GM21390 (cell line): ENCODE data around the gene PTPN5.
"Not testable (repeated sequence)": the region's sequence is repeated elsewhere in the genome, so short reads cannot be mapped to it uniquely, and the experiment has no call there.

ENCODE experiments used
- ATAC-seq: cut with Tn5 transposase; IDR thresholded peaks from one replicate; pipeline ENCODE4 v1.9.1; 2021; ENCODE audit not compliant: unreplicated experiment

The PTPN5 gene

DNA sequence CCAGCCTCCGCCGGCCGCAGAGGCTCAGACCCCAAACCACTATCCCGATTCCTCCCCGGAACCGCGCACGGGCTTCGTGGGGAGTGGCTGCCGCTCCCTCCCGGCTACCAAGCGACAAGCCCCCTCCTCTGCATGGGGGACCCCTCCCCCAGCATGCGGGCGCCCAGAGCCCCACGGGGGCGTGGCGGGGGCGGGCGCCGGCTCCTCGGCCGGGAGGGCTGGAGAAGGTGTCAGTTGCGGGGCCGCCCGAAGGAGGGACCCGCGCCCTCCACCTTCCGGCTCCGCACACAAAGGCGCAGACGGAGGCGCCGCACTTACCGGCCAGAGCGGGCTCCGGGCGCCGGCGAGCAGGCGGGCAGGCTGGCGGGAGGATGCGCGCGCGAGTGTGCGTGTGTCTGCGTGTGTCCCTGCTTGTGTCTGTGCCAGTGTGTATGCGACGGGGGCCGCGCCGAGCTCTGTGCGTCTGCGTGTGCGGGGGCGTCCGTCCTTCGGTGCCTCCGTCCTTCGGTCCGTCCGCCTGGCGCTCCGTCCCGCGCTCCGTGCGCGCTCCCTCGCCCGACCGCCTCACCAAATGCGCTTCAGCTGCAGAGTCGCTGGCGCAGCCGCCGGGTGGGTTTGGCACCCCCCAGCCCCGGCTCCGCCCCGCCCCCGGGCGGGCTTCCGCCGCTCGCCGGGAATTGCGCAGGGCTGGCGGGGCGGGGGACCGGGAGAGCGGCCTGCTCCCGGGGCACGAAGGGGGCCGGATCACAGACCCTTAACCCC lies at the start of gene PTPN5:
Gene PTPN5 (minus strand): TSS at position 592 of the 762 bp plus-strand sequence. CDS start 19,840 bp downstream, outside the sequence.
- no peak for ATAC-seq

DNA sequence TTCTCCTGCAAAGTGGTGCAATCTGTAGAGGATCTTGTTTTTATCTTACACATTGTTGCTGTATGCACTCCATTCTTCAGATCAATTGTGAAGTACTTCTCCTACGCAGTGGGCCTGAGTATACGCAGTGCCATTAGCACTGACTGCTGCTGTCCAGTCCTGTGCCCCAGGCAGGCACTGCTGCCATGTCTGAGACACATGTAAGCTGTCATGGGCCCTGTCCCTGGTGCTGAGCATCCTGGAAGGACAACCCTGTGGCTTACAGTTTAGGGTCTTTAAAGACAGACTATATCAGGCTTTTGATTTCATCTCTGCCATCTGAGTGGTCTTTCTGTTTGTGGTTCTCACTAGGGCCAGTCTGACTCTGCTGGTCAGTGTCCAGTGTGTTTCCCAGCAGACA lies 44.8 kb upstream of the PTPN5 start:
- no peak for ATAC-seq

DNA sequence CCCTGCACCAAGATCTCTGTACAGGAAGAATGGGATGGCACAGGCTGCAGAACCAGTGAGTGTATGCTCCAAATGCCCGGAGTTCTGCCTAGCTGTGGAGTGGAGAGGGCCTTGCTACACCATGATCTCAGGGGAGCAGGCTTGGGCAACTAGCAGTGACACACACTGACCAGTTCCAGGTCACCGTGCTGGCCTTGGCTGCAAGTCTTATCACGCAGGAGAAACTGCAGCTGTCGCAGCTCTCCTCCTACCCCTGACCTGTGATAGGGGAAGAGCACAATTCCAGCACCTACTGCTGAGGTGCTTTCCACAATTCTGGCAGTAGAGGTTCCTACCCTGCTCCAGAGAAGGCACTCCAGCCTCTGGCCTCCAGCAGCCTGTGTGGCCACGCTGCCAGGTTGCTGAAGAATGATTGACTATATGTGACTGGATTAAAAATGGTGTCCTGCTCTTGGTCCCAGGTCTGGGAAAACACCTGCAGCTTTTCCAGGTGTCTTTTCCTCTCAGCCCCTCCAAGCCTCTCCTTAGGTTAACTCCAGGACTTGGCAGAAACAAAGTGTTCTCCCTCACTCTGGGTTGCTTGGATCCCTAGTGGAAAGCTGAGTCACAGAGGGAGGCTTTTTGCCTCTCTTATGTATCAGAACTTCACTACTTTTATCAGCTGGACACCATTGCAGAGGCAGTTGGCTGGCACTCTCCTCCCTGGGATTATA lies 43.3 kb upstream of the PTPN5 start:
- no peak for ATAC-seq

DNA sequence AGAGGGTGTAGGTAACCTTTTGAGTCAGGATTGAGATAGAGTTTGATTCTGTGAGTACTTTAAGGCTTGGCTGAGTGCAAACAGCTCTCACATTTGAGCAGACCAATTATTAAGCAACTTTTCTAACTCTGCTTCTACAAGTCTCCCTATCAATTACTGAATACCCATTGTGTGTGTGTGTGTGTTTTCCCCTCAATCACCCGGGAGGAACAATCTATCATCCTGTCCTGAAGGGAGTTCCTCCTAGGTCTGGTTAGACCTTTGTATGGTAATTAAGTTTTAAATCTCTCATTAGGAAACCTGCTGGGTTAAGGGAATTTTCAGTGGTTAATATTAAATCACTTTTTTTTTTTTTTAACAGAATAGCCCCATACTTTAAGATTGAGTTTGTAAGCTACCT lies 28.6 kb upstream of the PTPN5 start:
- ATAC-seq = not testable (repeated sequence)

DNA sequence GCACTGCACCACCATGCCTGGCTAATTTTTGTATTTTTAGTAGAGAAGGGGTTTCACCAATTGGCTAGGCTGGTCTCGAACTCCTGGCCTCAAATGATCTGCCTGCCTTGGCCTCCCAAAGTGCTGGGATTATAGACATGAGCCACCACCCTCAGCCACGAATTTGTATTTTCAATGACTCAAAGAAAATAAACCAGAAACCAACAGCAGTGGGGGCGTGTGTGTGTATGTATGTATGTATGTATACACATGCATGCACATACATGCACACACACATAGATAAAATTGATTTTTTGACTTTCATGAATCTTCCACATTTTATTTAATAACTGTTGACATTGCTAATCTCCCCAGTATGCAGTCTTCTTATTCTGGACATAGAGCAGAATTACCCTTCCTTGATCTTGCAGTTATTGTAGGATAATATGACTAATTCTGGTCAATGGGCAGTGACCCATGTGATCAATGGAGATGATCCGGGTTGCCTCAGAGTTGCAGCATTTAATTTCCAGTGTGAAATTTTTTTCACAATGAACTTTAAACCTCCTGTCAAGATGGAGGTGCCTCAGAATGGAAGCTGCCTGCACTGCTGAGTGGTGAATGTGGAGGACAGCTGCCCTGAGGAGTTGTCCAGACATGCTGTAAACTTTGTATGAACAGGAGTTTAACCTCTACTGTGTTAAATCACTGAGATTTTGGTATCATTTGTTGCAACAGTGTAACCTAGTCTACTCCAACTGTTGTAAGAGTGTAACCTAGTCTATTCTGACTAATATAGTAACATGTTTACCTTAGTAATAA lies 12.8 kb upstream of the PTPN5 start:
- ATAC-seq = no peak

DNA sequence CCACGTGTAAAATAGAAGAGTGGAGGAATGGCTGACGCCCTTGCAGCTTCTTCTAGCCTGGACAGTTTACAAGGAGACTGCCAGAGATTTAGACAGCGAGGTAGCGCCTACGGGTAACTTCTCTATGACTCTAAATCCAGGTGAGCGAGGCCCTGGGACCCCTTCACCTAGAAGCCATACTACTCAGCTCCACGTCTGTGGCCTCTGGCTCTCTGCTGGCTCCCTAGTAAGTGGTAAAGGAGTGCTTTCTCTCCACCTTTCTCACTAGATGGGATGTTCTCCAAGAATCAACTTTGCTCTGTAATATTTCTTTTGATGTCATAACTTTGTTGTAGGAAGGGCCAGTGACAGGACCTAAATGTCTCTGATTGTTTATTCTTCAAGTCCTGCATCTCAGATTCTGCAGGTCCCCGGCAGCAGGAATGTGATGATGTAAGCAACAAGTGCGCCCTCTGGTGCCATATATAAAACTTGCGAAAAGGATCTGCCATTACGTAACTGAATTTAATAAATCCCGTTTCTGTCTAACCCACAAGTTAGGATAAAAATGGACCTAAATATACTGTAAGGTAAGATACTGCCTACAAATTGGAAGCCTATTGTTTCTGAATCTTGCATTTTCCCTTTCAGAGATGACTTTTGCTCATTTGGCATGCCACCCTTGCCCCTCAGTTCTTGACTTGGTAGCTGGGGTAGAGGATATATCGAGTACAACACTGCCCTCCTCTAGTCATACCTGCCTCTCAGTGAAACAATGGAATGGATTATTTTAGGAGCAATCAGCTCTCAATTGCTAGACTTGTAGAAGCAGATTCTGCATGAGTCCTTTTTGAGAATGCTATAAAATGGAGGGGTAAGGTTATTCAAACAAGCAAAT lies 11.0 kb upstream of the PTPN5 start:
- peak; percentile 53 for ATAC-seq

DNA sequence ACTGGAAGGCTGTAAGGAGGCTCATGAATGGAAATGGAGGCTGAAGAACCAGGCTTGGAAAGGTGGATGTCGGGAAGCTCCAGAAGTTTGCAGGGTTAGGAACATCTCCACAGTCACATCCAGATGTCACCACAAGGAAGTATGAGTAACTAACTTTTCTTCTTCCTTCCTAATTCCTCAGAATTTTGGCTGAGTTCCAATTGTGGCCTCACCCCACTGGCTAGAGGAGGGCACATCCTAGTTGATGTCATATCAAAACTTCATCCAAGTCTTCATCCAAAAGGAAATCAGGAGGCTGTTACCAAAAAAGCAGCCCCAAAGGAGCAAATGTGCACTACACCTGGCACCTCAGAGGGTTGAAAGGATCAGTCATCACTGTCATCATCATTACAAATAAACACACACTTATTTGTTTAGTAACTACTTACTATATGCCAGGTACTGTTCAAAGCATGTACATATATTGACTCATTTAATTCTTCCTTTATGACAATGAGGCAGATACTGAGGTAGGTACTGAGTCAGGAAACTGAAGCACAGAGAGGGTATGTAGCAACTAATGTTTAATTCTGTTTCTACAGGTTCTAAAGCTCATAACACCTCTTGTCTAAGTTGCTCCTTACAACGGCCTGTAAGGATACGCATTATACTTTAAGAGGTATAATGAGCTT lies 7.3 kb upstream of the PTPN5 start:
- ATAC-seq = no peak

DNA sequence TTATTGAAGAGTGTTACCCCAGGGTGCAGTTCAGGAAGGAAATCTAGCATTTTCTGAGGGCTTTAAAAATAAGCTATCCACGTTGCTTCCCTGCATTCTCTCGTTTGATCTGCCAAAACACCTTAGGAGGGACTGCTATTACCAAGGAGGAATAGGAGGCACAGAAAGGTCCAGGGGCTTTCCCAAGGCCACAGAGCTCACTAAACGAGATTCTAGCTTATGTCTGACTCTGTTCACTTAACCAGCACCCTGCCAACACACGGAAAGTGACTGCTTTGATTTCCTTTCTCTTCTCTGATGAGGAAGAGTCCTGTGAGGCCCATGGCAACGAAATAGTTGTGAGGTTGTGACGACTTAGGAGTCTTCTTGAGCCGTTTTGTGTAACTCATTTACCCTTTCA lies 3.4 kb upstream of the PTPN5 start:
- ATAC-seq = no peak

DNA sequence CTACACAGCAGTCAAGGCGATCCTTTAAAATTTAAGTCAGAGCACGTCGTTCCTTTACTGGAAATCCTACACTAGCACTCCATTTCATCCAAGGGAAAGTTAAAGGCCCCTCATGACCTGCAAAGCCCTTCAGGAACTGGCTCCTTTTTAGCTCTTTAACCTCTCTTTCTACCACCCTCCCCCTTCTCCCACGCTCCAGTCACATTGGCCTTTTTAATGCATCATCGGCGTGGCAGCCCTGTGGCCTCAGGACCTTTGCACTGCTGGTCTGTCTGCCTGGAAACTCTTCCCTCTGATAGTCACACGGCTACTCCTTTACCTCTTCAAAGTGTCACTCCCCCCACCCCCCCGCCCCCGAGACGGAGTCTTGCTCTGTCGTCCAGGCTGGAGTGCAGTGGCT lies 1.2 kb upstream of the PTPN5 start:
- ATAC-seq = no peak

DNA sequence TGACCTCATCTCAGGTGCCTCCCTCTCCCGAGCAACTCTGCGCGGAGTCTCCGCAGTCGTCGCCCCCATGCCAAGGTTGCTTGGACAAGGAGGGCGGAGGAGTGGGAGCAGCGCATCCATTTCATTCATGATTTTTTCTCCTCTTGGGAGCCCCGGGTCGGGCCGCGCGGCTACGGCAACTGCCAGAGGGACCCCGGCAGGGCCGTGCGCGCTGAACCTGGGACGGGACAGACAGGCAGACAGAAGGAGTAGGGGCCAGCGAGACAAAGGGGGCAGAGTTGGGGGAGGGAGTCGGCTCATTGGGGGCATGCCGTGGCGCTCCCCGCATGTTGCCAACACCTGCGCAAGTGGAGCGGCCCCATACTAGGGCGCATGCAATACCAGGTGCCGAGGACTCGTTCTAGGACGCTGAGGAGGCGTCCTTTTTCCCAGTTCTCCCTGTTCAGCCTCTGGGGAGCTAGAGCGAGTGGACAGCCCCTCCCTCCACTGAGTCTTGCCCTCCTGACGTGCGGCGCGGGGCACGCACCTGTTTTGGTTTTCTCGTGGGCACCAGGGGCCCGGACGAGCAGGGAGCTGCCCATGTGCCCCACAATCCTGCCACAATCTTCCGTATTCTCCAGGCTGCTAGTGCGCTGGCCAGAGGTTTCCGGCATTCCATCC lies 501 bp upstream of the PTPN5 start:
- ATAC-seq = no peak

DNA sequence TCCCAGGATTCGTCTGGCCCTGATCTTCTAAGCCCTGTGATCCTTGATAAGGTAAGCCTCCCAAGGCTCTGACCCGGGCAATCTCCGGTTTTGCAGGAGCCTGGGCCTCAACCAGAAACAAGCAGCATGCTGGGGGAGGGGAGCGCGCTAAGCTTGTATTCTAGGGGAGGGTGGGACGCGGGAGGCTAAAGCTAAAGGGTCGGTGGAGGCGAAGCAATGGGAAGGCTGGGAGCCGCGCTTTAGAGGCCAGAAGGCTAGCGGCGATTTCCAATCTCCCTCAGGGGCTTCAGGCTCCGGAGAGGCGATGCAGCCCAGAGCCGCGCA lies 753 bp downstream of the PTPN5 start:
- no peak for ATAC-seq

DNA sequence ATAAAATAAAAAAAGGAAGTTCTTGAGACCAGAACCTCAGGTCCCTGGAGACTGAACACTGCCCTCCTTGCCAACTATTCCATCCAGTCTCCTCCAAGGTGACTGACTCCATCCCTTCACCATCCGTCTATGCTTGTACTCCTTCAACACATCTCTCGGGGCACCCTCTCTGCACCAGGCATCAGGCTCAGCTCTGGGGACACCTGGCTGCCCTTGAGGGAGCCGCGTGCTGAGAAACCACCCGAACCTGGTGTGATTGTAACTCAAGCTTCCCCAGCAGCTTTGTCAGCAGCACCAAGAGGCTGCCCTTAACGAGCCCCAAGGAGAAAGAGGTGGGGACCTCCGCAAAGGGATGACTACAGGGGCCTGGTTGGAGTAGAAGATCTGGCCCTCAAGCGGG lies 1.7 kb downstream of the PTPN5 start:
- no peak for ATAC-seq

DNA sequence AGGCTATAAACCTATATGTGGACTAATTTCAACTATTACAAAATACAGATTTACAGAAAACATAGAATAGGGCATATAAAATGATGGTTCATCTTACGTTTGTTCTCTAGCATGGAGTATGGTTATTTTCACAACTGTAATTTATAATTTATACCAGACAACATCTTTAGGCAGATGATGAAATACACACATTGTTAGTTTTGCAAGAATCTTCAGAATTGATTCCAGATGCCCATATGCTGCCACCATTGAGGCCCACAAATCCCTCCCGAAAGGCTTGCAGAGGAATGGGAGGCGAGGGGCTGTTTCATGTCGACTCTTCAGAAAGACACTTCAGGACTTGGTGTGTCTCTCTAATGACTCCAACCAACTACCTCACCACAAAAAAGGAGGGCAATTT lies 6.2 kb downstream of the PTPN5 start:
- ATAC-seq = no peak

DNA sequence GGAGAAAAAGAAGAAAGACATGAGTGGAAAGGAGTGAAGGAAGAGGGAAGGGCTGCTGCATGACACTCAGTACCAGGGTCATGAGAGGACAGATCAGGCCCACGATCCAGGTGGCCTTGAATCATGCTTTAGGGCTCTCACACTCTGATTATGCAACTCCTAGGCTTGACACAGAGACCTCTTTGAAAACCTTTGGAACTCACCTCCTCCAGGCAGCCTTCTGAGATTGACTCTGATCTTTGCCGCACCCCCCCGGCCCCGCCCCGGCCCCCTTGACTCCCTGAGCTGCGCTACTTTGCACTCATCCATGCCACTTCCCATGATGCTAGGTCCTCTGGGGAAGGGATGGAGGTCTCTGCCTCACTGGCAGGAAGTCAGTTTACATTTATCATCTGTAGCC lies 10.7 kb downstream of the PTPN5 start:
- no peak for ATAC-seq

DNA sequence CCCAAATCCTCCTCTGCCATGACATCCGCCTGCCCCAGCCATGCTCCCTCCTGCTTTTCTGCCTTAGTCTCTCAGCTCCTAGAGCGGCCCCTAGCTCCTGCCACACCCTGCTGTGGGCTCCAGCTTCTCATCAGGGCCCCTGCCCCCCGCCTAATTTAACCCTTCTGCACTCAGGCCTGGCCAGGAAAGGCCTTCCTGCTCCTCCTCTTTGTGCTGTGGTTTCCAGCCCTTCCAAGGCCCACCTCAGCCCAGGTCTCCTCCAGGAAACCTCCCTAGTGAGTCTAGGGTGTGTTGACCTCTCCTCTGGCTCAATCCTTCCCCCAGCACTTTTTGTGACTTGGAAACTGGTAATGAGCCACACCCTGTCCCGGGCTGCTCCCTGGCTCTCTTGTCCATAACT lies 11.3 kb downstream of the PTPN5 start:
- no peak for ATAC-seq

DNA sequence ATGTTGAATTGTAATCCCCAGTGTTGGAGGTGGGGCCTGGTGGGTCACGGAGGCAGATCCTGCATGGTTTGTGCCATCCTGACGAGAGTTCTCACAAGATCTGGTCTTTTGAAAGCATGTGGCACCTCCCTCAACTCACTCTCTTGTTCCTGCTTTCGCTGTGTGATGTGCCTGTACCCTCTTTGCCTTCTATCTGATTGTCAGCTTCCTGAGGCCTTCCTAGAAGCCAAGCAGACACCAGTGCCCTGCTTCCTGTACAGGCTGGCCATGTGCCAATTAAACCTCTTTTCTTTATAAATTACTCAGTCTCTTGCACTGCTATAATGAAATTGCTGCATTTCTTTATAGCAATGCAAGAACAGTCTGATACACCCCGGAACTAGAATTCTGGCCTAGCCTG lies 13.1 kb downstream of the PTPN5 start:
- no peak for ATAC-seq

DNA sequence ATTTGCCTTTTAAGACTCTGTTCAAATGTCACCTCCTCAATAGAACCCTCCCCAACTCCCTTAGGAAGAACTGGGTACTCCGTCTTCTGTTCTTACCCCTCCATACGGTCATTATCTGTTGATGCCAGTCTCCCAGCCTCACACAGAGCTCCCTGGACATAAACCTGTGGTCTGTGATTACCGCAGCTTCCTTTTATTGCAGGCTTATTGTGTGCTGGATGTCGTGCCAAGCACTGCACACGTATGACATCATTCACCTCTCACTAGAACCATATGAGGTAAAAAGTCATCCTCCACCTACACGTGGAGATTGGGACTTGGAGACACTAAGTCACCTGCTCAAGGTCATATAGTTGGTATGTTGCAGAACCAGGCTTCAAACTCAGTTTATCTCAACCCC lies 15.3 kb downstream of the PTPN5 start:
- ATAC-seq = no peak

DNA sequence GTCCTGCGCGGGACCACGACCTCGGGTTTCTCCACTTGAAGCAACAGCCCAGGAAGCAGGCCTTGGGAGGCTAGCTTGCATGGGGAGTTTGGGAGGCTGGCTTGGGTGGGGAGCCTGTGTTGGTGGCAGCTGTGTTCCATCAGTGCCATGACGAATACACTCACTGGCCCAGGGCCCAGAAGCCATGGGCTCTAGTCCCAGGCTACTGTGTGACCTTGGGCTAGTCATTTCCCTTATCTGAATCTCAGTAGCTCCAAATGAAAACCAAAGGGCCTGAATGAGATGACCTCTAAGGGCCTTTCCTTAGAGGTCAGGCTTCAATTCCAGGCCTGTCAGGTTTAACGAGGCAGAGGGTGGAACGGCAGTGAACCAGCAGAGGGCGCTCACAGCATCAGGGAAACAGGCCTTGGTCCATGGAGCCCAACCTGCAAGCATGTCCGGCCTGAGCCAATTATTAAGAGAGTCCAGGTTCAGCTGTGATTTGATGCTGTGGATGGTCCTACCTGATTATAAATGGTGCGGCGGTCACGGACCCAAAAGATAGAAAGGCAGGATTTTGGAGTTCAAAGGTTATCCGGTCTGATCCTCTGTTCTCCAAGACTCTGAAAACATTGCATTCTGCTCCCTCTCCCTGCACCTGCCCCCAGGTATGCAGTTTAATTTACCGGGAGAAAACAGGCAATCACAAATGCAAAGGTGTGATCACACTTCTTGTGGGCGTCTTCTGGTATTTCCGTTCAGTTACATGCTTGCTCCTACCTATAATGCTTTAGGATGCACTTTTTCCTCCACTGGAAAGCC lies 15.9 kb downstream of the PTPN5 start:
- ATAC-seq = peak; percentile 89

DNA sequence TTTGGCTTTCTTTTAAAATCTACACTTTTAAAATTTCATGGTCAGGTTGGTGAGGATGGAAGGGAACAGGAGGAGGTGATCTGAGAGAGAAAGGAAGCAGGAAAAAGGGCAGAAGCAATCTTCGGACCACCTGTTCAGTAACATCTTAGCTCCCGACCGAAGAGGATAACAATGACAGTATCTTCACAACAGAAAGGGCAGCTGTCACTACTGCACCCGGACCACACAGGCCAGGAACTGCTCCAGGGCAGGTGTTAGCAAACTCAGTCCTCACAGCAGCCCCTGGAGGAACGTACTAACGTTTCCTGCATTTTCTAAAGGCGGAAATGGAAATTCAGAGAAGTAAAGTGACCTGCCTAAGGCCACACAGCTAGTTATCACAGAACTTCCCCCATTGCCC lies 16.8 kb downstream of the PTPN5 start:
- no peak for ATAC-seq
